OCI-LY7 (cell line): ENCODE measurements around the gene VKORC1L1. TPM values are rescaled to one million over a fixed set of nuclear protein-coding genes. Genes with fewer than 3 reads are reported as not detected.
"Not testable (repeated sequence)": the region's sequence is repeated elsewhere in the genome, so short reads cannot be mapped to it uniquely, and the experiment has no call there.

Experiments
- BruUV-seq: library from RNA; stranded (reverse); fragments of 400-500 nt; replicated peaks from 2 replicates; lab custom pipeline; 2021; lab: Mats Ljungman, UMichigan
- CTCF ChIA-PET: fragments of 300-600 bp; sonication (Branson Sonifier 250); formaldehyde crosslinking; loops from one replicate; lab custom pipeline; 2022; ENCODE audit warnings: antibody characterized with exemption; ENCODE audit not compliant: unreplicated experiment; lab: Charles Lee
- POLR2A ChIA-PET: fragments of 300-600 bp; sonication (Branson Sonifier 250); formaldehyde crosslinking; loops from one replicate; lab custom pipeline; 2022; ENCODE audit warnings: antibody characterized with exemption; lab: Charles Lee
- DNase-seq: peaks from one replicate; pipeline ENCODE4 v3.0.0-alpha.2; 2015; ENCODE audit warnings: low spot score
- H2AFZ ChIP-seq: fragments of 200-600 bp; sonication (generic), shearing (Covaris generic); 2 replicates; pipeline ENCODE4 v1.6.1; 2014; ENCODE audit warnings: mild to moderate bottlenecking, antibody characterized with exemption, low read length, moderate library complexity
- H3K27ac ChIP-seq: fragments of 200-600 bp; sonication (generic); 2 replicates; pipeline ENCODE4 v1.5.1; 2014; ENCODE audit warnings: mixed run types, low read depth, mild to moderate bottlenecking, moderate library complexity, low read length, inconsistent platforms; ENCODE audit not compliant: poor library complexity, severe bottlenecking
- H3K36me3 ChIP-seq: fragments of 200-600 bp; sonication (generic); 2 replicates; pipeline ENCODE4 v1.6.1; 2014; ENCODE audit warnings: mild to moderate bottlenecking, antibody characterized with exemption, low read length, moderate library complexity, mixed read lengths; ENCODE audit not compliant: insufficient read depth
- H3K4me1 ChIP-seq: fragments of 200-600 bp; sonication (generic); 2 replicates; pipeline ENCODE4 v1.5.1; 2014; ENCODE audit warnings: mild to moderate bottlenecking, low read length; ENCODE audit not compliant: insufficient read depth, poor library complexity, severe bottlenecking
- H3K4me2 ChIP-seq: fragments of 200-600 bp; sonication (generic); 2 replicates; pipeline ENCODE4 v1.6.1; 2014; ENCODE audit warnings: mild to moderate bottlenecking, low read length
- H3K4me3 ChIP-seq: fragments of 200-600 bp; sonication (generic); 2 replicates; pipeline ENCODE4 v1.5.1; 2014; ENCODE audit warnings: mild to moderate bottlenecking, low read depth, low read length; ENCODE audit not compliant: poor library complexity, severe bottlenecking
- H3K79me2 ChIP-seq: fragments of 200-600 bp; sonication (generic); 2 replicates; pipeline ENCODE4 v1.6.1; 2016; ENCODE audit warnings: low read depth, mild to moderate bottlenecking, low read length, moderate library complexity, mixed read lengths; ENCODE audit not compliant: insufficient read depth
- H3K9me2 ChIP-seq: fragments of 200-600 bp; sonication (generic); 2 replicates; pipeline ENCODE4 v1.6.1; 2016; ENCODE audit warnings: mild to moderate bottlenecking, low read length, mixed read lengths; ENCODE audit not compliant: insufficient read depth
- H3K9me3 ChIP-seq: fragments of 200-600 bp; sonication (generic); 2 replicates; pipeline ENCODE4 v1.6.1; 2014; ENCODE audit warnings: mild to moderate bottlenecking, mixed run types, low read length, mixed read lengths
- H4K20me1 ChIP-seq: fragments of 200-600 bp; sonication (generic); 2 replicates; pipeline ENCODE4 v1.6.1; 2014; ENCODE audit warnings: mild to moderate bottlenecking, antibody characterized with exemption, low read length, moderate library complexity, mixed read lengths; ENCODE audit not compliant: insufficient read depth
- EZH2phosphoT487 ChIP-seq: fragments of 200-600 bp; sonication (generic); IDR thresholded peaks from 2 replicates; pipeline ENCODE4 v1.6.1; 2018; ENCODE audit warnings: low read depth, borderline replicate concordance, mild to moderate bottlenecking, mixed run types, antibody characterized with exemption, low read length, moderate library complexity, mixed read lengths
- intact Hi-C: fragments of 100-400 bp; cut with micrococcal nuclease; formaldehyde crosslinking; loops from one replicate; pipeline ENCODE4 v1.10.0; 2022; ENCODE audit not compliant: unreplicated experiment
- total RNA-seq, 2 experiments: library from RNA; depleted of rRNA in 1 of 2; stranded (reverse); fragments of >200 nt in 1 of 2; shearing (Covaris generic) in 1 of 2; gene quantifications; 2 replicates each; pipeline ENCODE4 v1.2.3, GENCODE V29; 2014 to 2022
- TF ChIP-seq, protein P1 (sequence below): fragments of 200-600 bp; sonication (generic); conservative IDR thresholded peaks from 2 replicates; pipeline ENCODE4 v1.5.1; 2014; ENCODE audit warnings: mild to moderate bottlenecking, antibody characterized with exemption, low read length, moderate library complexity, mixed read lengths

The VKORC1L1 gene
- total RNA-seq, 2 experiments from 2014 or later: 17.4 to 31.9 TPM

DNA sequence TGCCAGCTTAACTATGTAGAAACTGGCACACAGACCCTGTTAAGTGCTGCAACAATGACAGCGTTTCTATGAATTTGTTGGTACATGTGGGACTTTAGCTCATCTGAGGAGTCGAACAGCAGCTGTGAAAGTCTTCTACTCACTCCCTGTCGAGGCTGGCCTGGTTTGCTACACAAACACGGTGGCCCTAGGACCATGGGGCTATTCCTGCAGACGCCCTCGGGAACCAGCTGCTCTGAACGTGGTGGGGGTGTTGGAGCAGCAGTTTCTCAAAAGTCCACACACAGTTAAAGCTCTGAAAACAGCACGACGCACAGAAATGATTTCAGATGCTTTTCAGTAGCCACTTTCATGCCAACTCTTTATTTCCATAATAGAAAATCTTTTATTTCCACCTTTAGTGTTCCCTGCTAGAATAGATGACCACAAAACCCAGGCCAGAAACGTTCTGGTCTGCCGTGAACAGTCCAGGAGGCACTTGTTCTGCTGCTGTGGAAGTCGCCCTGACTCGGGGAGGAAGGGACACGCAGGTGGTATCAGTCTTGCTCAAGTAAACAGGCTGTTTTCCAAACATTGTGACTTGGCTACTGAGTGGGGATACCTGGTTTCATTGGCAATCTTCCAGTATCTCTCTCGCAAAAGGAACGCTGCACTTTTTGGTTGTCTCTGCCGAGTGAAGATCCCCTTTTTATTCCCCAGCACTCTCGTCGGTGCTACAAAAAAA is 87.6 kb downstream of the VKORC1L1 start:
- TF ChIP-seq, protein P1, sequence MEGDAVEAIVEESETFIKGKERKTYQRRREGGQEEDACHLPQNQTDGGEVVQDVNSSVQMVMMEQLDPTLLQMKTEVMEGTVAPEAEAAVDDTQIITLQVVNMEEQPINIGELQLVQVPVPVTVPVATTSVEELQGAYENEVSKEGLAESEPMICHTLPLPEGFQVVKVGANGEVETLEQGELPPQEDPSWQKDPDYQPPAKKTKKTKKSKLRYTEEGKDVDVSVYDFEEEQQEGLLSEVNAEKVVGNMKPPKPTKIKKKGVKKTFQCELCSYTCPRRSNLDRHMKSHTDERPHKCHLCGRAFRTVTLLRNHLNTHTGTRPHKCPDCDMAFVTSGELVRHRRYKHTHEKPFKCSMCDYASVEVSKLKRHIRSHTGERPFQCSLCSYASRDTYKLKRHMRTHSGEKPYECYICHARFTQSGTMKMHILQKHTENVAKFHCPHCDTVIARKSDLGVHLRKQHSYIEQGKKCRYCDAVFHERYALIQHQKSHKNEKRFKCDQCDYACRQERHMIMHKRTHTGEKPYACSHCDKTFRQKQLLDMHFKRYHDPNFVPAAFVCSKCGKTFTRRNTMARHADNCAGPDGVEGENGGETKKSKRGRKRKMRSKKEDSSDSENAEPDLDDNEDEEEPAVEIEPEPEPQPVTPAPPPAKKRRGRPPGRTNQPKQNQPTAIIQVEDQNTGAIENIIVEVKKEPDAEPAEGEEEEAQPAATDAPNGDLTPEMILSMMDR: no peak
- TF ChIP-seq EZH2phosphoT487: no peak
- H3K27ac ChIP-seq: no peak overlapping the region
- peaks cover 98% of the 10 kb centered on the region for H3K36me3 ChIP-seq
- no peaks in the 10 kb centered on the region for H4K20me1 ChIP-seq
- ChIA-PET CTCF (no interaction called here), POLR2A (no interaction called here)
- no peaks in the 10 kb centered on the region for H3K9me2 ChIP-seq
- H2AFZ ChIP-seq: no peak overlapping the region
- no peak overlapping the region for H3K4me3 ChIP-seq
- H3K79me2 ChIP-seq: no peaks in the 10 kb centered on the region
- H3K4me2 ChIP-seq: no peak overlapping the region
- BruUV-seq: no TSS peak
- DNase-seq: no peak
- intact Hi-C loops: no loop called here
- H3K4me1 ChIP-seq: no peaks in the 10 kb centered on the region
- H3K9me3 ChIP-seq: no peaks in the 10 kb centered on the region

DNA sequence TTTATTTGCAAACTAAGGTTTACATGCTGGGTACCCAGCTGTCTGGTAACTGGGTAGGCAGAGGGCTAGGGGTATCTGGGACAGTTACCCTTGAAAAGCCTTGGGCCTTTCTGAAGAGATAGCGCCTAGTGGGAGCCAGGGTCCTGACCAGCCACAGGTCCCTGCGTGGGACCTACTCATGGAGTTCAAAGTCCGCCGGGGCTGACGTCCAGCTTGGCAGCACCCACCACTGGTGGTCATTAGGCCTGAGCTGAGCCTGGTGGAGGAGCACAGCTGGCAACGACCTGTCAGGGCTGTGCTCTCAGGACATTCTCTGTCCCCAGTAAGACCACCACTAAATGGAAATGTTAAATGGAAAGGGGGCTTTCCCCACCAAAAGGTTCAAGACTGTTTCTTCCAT is 89.2 kb downstream of the VKORC1L1 start:
- POLR2A ChIA-PET: interaction anchor here (0.8 to 0.9 kb wide), 2 partner anchors 12 to 20 kb away, joined by 3 to 4 read pairs; partner anchors contain the start of gene GUSB
- no peak overlapping the region for H3K4me2 ChIP-seq
- DNase-seq: no peak
- intact Hi-C loops: no loop called here
- H3K4me3 ChIP-seq: no peak overlapping the region
- H3K4me1 ChIP-seq: no peaks in the 10 kb centered on the region
- CTCF ChIA-PET: no interaction called here
- H3K27ac ChIP-seq: no peak overlapping the region
- H3K36me3 ChIP-seq: peaks cover 98% of the 10 kb centered on the region
- no peaks in the 10 kb centered on the region for H3K9me3 ChIP-seq
- no peak overlapping the region for H2AFZ ChIP-seq
- TF ChIP-seq, protein P1: no peak
- no peak for TF ChIP-seq EZH2phosphoT487
- no peaks in the 10 kb centered on the region for H3K9me2 ChIP-seq
- no peaks in the 10 kb centered on the region for H4K20me1 ChIP-seq
- BruUV-seq: no TSS peak
- no peaks in the 10 kb centered on the region for H3K79me2 ChIP-seq

DNA sequence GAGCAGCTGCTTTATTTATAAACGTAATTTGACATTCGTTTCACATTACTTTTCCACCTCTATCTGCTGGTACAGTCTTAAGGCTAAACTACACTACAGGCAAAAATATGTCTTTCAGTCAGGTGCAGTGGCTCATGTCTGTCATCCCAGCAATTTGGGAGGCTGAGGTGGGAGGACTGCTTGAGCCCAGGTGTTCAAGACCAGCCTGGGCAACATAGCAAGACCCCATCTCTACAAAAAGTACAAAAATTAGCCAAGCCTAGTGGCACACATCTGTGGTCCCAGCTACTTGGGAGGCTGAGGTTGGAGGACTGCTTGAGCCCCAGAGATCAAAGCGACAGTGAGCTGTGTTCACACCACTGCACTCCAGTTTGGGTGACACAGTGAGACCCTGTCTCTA is 91.8 kb downstream of the VKORC1L1 start:
- DNase-seq, H3K9me3 ChIP-seq, H3K79me2 ChIP-seq, H3K4me1 ChIP-seq, H3K4me3 ChIP-seq, POLR2A ChIA-PET, H2AFZ ChIP-seq, CTCF ChIA-PET, H3K9me2 ChIP-seq, H3K4me2 ChIP-seq, H3K27ac ChIP-seq, BruUV-seq, intact Hi-C loops, H4K20me1 ChIP-seq: not testable (repeated sequence)
- H3K36me3 ChIP-seq: peaks cover 99% of the 10 kb centered on the region
